GM06990 (cell line): Measurements from ENCODE around the gene CXCL16.
A peak's percentile ranks its signal among the peaks of the same experiment; 100 is the strongest.

Experiments
- DNase-seq: peaks from one replicate; pipeline ENCODE4 v3.0.0-alpha.2; 2011; ENCODE audit not compliant: insufficient read length; ENCODE audit errors: extremely low read depth
- H3K27me3 ChIP-seq: replicated peaks from 2 replicates; pipeline ENCODE4 v1.6.0; 2011; ENCODE audit warnings: low read length; ENCODE audit not compliant: control insufficient read depth, insufficient read depth
- H3K36me3 ChIP-seq: 2 replicates; pipeline ENCODE4 v1.5.1; 2011; ENCODE audit warnings: low read length; ENCODE audit not compliant: control insufficient read depth, insufficient read depth
- H3K4me3 ChIP-seq: replicated peaks from 2 replicates; pipeline ENCODE4 v1.5.1; 2011; ENCODE audit warnings: low read depth, mild to moderate bottlenecking, control low read depth, low read length
- TF ChIP-seq, protein P1 (sequence below): IDR thresholded peaks from 2 replicates; pipeline ENCODE4 v1.5.1; 2011; ENCODE audit warnings: low read length, control low read depth, mild to moderate bottlenecking, inconsistent platforms; ENCODE audit not compliant: insufficient read depth, poor library complexity, severe bottlenecking

The CXCL16 gene

DNA sequence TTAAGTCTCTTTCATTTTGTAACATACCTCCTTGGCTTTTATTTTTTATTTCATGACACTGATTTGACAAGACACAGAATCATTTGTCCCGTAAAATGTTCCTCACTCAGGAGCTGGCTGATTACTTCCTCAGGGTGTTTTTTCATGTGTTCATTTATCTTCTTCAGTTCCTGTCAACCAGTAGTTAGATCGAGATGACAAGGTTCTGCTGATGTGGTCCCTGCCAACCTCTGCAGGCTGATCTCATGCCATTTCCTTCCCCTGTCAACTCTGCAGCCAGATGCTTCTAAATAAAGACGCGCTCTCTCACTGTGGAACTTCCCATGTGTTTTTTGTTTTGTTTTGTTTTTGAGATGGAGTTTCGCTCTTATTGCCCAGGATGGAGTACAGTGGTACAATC is 8.1 kb upstream of the CXCL16 start:
- peak; percentile 37 for DNase-seq
- no peaks in the 10 kb centered on the region for H3K36me3 ChIP-seq
- TF ChIP-seq, protein P1, sequence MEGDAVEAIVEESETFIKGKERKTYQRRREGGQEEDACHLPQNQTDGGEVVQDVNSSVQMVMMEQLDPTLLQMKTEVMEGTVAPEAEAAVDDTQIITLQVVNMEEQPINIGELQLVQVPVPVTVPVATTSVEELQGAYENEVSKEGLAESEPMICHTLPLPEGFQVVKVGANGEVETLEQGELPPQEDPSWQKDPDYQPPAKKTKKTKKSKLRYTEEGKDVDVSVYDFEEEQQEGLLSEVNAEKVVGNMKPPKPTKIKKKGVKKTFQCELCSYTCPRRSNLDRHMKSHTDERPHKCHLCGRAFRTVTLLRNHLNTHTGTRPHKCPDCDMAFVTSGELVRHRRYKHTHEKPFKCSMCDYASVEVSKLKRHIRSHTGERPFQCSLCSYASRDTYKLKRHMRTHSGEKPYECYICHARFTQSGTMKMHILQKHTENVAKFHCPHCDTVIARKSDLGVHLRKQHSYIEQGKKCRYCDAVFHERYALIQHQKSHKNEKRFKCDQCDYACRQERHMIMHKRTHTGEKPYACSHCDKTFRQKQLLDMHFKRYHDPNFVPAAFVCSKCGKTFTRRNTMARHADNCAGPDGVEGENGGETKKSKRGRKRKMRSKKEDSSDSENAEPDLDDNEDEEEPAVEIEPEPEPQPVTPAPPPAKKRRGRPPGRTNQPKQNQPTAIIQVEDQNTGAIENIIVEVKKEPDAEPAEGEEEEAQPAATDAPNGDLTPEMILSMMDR = no peak
- H3K4me3 ChIP-seq = no peak overlapping the region
- no peaks in the 10 kb centered on the region; the same call in 1 of the 2 replicates for H3K27me3 ChIP-seq

DNA sequence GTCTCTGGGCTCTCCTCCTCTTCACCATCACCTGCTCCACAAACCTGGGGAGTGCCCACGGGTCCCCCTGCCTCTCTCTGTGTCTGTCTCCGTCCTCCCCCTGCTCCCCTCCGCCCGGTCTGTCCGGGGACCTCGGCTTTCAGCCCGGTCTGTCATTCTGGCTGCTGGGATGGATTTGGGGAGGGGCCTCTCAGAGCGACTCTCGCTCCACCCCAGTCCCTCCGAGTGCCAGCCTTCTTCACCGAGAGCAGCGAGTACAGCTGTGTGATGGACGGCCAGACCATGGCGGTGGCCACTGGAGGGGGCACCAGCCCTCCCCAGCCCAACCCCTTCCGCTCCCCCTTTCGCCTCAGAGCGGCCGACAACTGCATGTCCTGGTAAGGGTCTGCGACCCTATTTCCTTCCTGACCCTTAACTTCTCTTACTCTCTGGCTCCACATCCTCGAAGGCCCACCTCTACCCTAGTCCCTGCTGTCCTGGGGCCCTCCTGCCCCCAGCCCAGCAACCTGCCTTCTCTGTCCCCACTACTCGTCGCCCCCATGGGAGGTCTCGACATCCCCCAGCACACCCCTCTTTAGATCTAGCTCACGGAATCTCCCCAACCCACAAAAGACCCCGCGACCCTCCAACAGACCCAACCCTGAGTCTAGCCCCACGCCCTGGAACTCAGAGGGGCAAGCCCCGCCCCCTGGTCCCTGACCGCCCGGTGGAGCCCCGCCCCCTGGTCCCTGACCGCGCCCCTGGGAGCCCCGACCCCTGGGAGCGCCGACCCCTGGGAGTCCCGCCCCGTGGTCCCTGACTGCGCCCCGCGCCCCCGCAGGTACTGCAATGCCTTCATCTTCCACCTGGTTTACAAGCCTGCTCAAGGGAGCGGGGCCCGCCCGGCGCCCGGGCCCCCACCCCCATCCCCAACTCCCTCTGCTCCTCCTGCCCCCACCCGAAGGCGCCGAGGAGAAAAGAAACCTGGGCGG is 5.6 kb upstream of the CXCL16 start:
- TF ChIP-seq, protein P1 = no peak
- H3K36me3 ChIP-seq = no peaks in the 10 kb centered on the region
- H3K27me3 ChIP-seq = no peaks in the 10 kb centered on the region
- no peak overlapping the region for H3K4me3 ChIP-seq
- DNase-seq = no peak

DNA sequence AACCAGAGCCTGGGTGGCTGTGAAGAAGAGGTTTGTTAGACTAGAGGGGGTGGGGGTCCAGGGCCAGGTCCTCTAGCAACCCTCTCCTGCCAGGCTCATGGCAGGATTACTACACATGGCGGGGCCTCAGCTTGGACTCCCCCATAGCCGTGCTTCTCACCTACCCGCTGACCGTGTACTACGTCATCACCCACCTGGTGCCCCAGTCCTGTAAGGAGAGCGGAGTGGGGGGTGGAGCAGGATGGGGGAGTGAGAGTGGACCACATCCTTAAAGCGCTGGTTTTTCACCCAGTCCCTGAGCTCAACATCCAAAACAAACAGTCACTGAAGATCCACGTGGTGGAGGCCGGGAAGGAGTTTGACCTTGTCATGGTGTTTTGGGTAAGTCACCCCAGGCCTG is 4.2 kb upstream of the CXCL16 start:
- Histone ChIP-seq H3K4me3 (no peak overlapping the region), H3K27me3 (no peaks in the 10 kb centered on the region; the same call in 1 of the 2 replicates), H3K36me3 (no peaks in the 10 kb centered on the region)
- TF ChIP-seq, protein P1 = no peak
- no peak for DNase-seq

DNA sequence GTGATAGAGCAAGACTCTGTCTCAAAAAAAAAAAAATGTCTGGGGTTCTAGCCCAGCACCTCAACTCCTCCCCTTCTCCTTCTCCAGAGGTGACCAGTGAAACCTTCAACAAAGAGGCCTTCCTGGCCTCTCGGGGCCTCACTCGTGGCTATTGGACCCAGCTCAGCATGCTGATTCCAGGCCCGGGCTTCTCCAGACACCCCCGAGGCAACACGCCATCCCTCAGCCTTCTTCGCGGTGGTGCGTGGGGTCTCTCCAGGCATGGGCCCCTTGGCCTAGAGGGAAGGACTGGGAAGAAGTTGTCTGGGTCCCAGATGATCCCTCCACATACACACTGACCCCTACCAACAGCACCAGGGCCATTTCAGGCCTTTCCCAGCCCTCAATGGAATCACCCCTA is 3.5 kb upstream of the CXCL16 start:
- H3K27me3 ChIP-seq = no peaks in the 10 kb centered on the region; the same call in 1 of the 2 replicates
- no peak for DNase-seq

DNA sequence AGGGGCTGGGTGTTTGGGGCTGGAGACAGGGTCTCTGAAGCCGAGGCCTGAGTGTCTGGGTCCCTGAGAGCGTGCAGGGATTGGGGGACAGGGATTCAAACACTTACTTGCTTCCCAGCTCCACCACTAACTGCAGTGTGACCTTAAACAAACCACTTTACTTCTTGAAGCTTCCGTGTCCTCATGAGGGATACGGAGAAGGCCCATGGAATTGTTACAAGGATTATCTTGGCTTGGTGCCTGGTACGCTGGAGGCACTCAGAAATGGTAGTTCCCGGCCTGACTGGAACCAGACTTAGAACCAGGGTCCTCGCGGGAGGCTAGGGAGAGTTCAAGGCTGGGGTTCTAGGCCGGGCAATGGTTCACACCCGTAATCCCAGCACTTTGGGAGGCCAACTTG is 2.9 kb upstream of the CXCL16 start:
- Histone ChIP-seq H3K27me3 (no peaks in the 10 kb centered on the region; the same call in 1 of the 2 replicates), H3K36me3 (no peaks in the 10 kb centered on the region), H3K4me3 (no peak overlapping the region)
- TF ChIP-seq, protein P1 = no peak
- no peak for DNase-seq

More for the DNA sequence above, 3.5 kb upstream of the CXCL16 start:
- no peaks in the 10 kb centered on the region for H3K36me3 ChIP-seq
- TF ChIP-seq, protein P1 = no peak
- no peak overlapping the region for H3K4me3 ChIP-seq
